GM21528 (cell line): Measurements from ENCODE around the gene TEX44.

Experiments used
- ATAC-seq: cut with Tn5 transposase; IDR thresholded peaks from one replicate; pipeline ENCODE4 v1.9.1; 2021; ENCODE audit warnings: mild to moderate bottlenecking, moderate library complexity; ENCODE audit not compliant: unreplicated experiment, low FRiP score

The TEX44 gene

GRCh38 chr2:231627384-231628120 lies 34.9 kb downstream of the TEX44 start:
- no peak for ATAC-seq

- ATAC-seq: no peak
Measured at GRCh38 chr2:231632559-231633142, 40.0 kb downstream of the TEX44 start.

GRCh38 chr2:231633241-231633976 lies 40.7 kb downstream of the TEX44 start:
- no peak for ATAC-seq

- no peak for ATAC-seq
Measured at GRCh38 chr2:231634412-231634811, 41.7 kb downstream of the TEX44 start.

GRCh38 chr2:231634951-231635875 lies 42.5 kb downstream of the TEX44 start:
- ATAC-seq: no peak

DNA sequence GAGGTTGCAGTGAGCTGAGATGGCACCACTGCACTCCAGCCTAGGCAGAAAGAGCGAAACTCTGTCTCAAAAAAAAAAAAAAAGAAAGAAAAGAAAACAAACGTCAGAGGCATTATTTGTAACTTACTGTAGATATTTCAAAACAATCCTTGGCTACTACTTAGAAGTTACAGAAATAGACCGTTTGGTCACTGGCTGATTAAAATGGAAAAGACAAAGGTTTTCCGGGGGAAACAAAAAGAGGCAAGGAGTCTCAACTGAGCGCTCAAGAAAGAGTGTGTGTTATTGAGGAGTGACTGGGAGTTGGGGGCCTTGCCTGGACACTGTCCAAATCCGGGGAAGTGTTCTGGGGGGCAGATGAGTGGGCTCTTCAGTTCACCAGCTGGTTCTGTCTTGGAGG lies 47.6 kb downstream of the TEX44 start:
- no peak for ATAC-seq

GRCh38 chr2:231640641-231641111 lies 48.0 kb downstream of the TEX44 start:
- no peak for ATAC-seq

- no peak for ATAC-seq
Measured at GRCh38 chr2:231642631-231643494, 50.2 kb downstream of the TEX44 start.

- ATAC-seq: no peak
Measured at GRCh38 chr2:231643495-231643888, 50.8 kb downstream of the TEX44 start.
